ENCODE data around the gene DDI2. TPM values are rescaled to one million over a fixed set of nuclear protein-coding genes. Genes with fewer than 3 reads are reported as not detected.

The DDI2 gene
- total and polyA plus RNA-seq, 10 of the 15 experiments (the other 5 are each of a cell fraction or from before 2014, with no cell fraction given), result 3.3 to 33.1 (median 11.6) TPM

DNA sequence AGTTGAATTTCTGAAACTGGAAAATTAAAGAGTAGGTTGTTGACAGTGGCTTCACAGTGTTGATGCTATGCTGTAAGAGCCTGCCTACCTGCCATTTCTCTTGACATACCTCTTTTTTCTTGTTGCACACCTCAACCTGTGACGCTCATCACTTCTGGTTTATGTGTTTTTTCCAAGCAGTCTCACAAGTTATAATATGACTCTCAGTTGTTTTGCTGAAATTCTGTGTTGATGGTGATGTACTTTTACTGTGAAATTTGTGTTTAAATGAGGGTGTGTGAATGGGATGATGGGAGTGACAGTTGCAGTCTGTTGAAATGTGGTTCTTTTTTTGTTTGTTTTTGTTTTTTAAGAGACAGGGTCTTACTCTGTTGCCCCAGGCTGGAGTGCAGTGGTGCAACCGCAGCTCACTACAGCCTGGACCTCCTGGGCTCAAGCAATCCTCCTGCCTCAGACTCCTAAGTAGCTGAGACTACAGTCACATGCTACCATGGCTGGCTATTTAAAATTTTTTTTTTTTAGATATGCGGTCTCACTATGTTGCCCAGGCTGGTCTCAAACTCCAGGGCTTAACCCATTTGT lies 7.0 kb downstream of the DDI2 start:
- Histone ChIP-seq H3K9ac (ENCODE audit: control insufficient read depth, insufficient read depth, low read length) (no peak overlapping the region), H3K36me3 (ENCODE audit: control insufficient read depth in 2 of 2, insufficient read depth in 2 of 2, low read length in 1 of 2) (no peaks in the 10 kb centered on the region; a peak in 1 of 4 replicates), H3K27ac (ENCODE audit: control insufficient read depth, insufficient read depth) (no peak overlapping the region), H4K20me1 (ENCODE audit: control insufficient read depth, insufficient read depth) (no peaks in the 10 kb centered on the region), H3K4me3 (no peak overlapping the region), H2AFZ (ENCODE audit: control insufficient read depth, low read depth, low read length) (no peak overlapping the region), H3K79me2 (ENCODE audit: control insufficient read depth, insufficient read depth, low read length) (peaks cover 63% of the 10 kb centered on the region), H3K4me1 (ENCODE audit: control insufficient read depth, insufficient read depth, low read length) (peaks cover 25% of the 10 kb centered on the region), H3K9me3 (replicated peaks; ENCODE audit: control insufficient read depth, insufficient read depth, low read length) (no peaks in the 10 kb centered on the region), H3K27me3 (replicated peaks in 1 of 2; ENCODE audit: control insufficient read depth in 2 of 2, insufficient read depth in 2 of 2, low read length in 1 of 2) (no peaks in the 10 kb centered on the region), H3K4me2 (ENCODE audit: control insufficient read depth, insufficient read depth) (no peak overlapping the region)
- in situ Hi-C loops (cut with MboI) (no loop called here), intact Hi-C loops (cut with micrococcal nuclease; ENCODE audit: unreplicated experiment) (no loop called here)
- POLR2A ChIA-PET, result no interaction called here
- DNase-seq (ENCODE audit: low read depth, low spot score) (no peak), ATAC-seq (no peak), FAIRE-seq (no peak)
- TF ChIP-seq YY1 (IDR thresholded peaks at IDR 0.05; ENCODE audit: low read depth, low read length) (no peak), POU2F2 (IDR thresholded peaks at IDR 0.05; ENCODE audit: borderline replicate concordance, low read depth, low read length) (no peak), FOS (IDR thresholded peaks at IDR 0.05; ENCODE audit: borderline replicate concordance, extremely low read depth, insufficient read length) (no peak), HDAC2 (IDR thresholded peaks at IDR 0.05) (no peak), PAX5 (IDR thresholded peaks at IDR 0.05; ENCODE audit: borderline replicate concordance, low read depth, low read length) (no peak), NR2C1 (IDR thresholded peaks at IDR 0.05) (no peak), SMAD1 (IDR thresholded peaks at IDR 0.05; ENCODE audit: low read depth, partially characterized antibody) (no peak), SIX5 (IDR thresholded peaks at IDR 0.05; ENCODE audit: low read depth, low read length, severe bottlenecking) (no peak), REST (IDR thresholded peaks at IDR 0.05; ENCODE audit: low read depth, low read length) (no peak)
- TF ChIP-seq, protein P1, sequence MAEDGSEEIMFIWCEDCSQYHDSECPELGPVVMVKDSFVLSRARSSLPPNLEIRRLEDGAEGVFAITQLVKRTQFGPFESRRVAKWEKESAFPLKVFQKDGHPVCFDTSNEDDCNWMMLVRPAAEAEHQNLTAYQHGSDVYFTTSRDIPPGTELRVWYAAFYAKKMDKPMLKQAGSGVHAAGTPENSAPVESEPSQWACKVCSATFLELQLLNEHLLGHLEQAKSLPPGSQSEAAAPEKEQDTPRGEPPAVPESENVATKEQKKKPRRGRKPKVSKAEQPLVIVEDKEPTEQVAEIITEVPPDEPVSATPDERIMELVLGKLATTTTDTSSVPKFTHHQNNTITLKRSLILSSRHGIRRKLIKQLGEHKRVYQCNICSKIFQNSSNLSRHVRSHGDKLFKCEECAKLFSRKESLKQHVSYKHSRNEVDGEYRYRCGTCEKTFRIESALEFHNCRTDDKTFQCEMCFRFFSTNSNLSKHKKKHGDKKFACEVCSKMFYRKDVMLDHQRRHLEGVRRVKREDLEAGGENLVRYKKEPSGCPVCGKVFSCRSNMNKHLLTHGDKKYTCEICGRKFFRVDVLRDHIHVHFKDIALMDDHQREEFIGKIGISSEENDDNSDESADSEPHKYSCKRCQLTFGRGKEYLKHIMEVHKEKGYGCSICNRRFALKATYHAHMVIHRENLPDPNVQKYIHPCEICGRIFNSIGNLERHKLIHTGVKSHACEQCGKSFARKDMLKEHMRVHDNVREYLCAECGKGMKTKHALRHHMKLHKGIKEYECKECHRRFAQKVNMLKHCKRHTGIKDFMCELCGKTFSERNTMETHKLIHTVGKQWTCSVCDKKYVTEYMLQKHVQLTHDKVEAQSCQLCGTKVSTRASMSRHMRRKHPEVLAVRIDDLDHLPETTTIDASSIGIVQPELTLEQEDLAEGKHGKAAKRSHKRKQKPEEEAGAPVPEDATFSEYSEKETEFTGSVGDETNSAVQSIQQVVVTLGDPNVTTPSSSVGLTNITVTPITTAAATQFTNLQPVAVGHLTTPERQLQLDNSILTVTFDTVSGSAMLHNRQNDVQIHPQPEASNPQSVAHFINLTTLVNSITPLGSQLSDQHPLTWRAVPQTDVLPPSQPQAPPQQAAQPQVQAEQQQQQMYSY (CRISPR knock-in tag; IDR thresholded peaks at IDR 0.05), result no peak
- SMC1A ChIA-PET (ENCODE audit: uncharacterized antibody, unreplicated experiment), result interaction anchor here (0.7 kb wide), 1 partner anchor 632 kb away, joined by 3 read pairs; no protein-coding TSS in a partner anchor
- WGBS (ENCODE audit: insufficient coverage, insufficient replicate concordance, low lambda C conversion rate, missing lambda C conversion rate), result 78% methylated on average over 3 of the region's 3 CpGs
- RAD21 ChIA-PET (ENCODE audit: unreplicated experiment), result no interaction called here
- CTCF ChIA-PET, result no interaction called here
- no TSS peak for BruUV-seq (replicated peaks)

Data from GM12878 (cell line).